HG02571 (cell line): Measurements from ENCODE around the gene RNASEH2C.
"Not testable (repeated sequence)": the region's sequence is repeated elsewhere in the genome, so short reads cannot be mapped to it uniquely, and the experiment has no call there.

Experiments used
- ATAC-seq: cut with Tn5 transposase; IDR thresholded peaks from one replicate; pipeline ENCODE4 v1.9.1; 2021; ENCODE audit warnings: mild to moderate bottlenecking, moderate library complexity; ENCODE audit not compliant: unreplicated experiment

RNASEH2C gene

GRCh38 chr11:65720211-65720934 is at the start of gene RNASEH2C:
TSS of gene RNASEH2C (minus strand) at chr11:65720798. CDS start at chr11:65720758, 40 bp downstream.
- ATAC-seq, result peak; percentile 67

GRCh38 chr11:65767806-65768205 is 47.2 kb upstream of the RNASEH2C start:
- not testable (repeated sequence) for ATAC-seq

GRCh38 chr11:65767406-65767805 is 46.8 kb upstream of the RNASEH2C start:
- ATAC-seq, result no peak

- no peak for ATAC-seq
These were observed 45.9 kb upstream of the RNASEH2C start for GRCh38 chr11:65766535-65766934.

- no peak for ATAC-seq
These were observed 43.8 kb upstream of the RNASEH2C start for GRCh38 chr11:65764434-65764833.

GRCh38 chr11:65762816-65763215 is 42.2 kb upstream of the RNASEH2C start:
- not testable (repeated sequence) for ATAC-seq

GRCh38 chr11:65762169-65762568 is 41.6 kb upstream of the RNASEH2C start:
- not testable (repeated sequence) for ATAC-seq

GRCh38 chr11:65745049-65745448 is 24.5 kb upstream of the RNASEH2C start:
- ATAC-seq, result no peak

- ATAC-seq, result no peak
These were observed 24.1 kb upstream of the RNASEH2C start for GRCh38 chr11:65744699-65745042.

- no peak for ATAC-seq
These were observed 23.6 kb upstream of the RNASEH2C start for GRCh38 chr11:65744026-65744698.

- ATAC-seq, result no peak
These were observed 23.1 kb upstream of the RNASEH2C start for GRCh38 chr11:65743681-65744025.

- no peak for ATAC-seq
These were observed 21.8 kb upstream of the RNASEH2C start for GRCh38 chr11:65742353-65742752.

GRCh38 chr11:65741185-65741584 is 20.6 kb upstream of the RNASEH2C start:
- no peak for ATAC-seq

- no peak for ATAC-seq
These were observed 18.4 kb upstream of the RNASEH2C start for GRCh38 chr11:65739022-65739421.

GRCh38 chr11:65736810-65737209 is 16.2 kb upstream of the RNASEH2C start:
- no peak for ATAC-seq

- ATAC-seq, result not testable (repeated sequence)
These were observed 14.5 kb upstream of the RNASEH2C start for GRCh38 chr11:65735111-65735510.

GRCh38 chr11:65730461-65730860 is 9.9 kb upstream of the RNASEH2C start:
- ATAC-seq, result no peak

- ATAC-seq, result no peak
These were observed 7.3 kb upstream of the RNASEH2C start for GRCh38 chr11:65727865-65728264.

GRCh38 chr11:65726660-65727059 is 6.1 kb upstream of the RNASEH2C start:
- ATAC-seq, result no peak

GRCh38 chr11:65722261-65722660 is 1.7 kb upstream of the RNASEH2C start:
- ATAC-seq, result no peak

GRCh38 chr11:65719871-65720210 is 757 bp downstream of the RNASEH2C start:
- peak; percentile 22 for ATAC-seq

GRCh38 chr11:65718964-65719492 is 1.6 kb downstream of the RNASEH2C start:
- ATAC-seq, result no peak
